Common myeloid progenitor, CD34-positive (primary cell): ENCODE measurements around the gene EPS8L1.
A peak's percentile ranks its signal among the peaks of the same experiment; 100 is the strongest.

Experiments
- CTCF ChIA-PET: fragments of 350-600 bp; sonication (Branson Sonifier 250); formaldehyde crosslinking; loops from one replicate; lab custom pipeline; 2021; ENCODE audit warnings: antibody characterized with exemption; lab: Charles Lee
- POLR2A ChIA-PET: fragments of 350-600 bp; sonication (Branson Sonifier 250); formaldehyde crosslinking; loops from one replicate; lab custom pipeline; 2021; ENCODE audit warnings: antibody characterized with exemption; lab: Charles Lee
- DNase-seq, 3 donors: peaks; one replicate each; pipeline versions ENCODE4 v3.0.0 to v3.0.0-alpha.2; 2013
- H3K27ac ChIP-seq, 2 experiments: 1 replicate in 1 of 2; 2 replicates in 1 of 2; pipeline ENCODE4 v1.7.0; 2013; ENCODE audit warnings: inconsistent platforms in 2 of 2, low read length in 2 of 2, mild to moderate bottlenecking in 2 of 2, low read depth in 1 of 2, moderate library complexity in 1 of 2; ENCODE audit not compliant: severe bottlenecking in 2 of 2, insufficient read depth in 1 of 2, poor library complexity in 1 of 2
- H3K27me3 ChIP-seq, 5 experiments: replicated peaks in 2 of 5; 1 replicate in 3 of 5; 2 replicates in 2 of 5; pipeline versions ENCODE4 v1.6.1 to v1.7.0; 2013; ENCODE audit warnings: low read length in 4 of 5, mild to moderate bottlenecking in 2 of 5, moderate library complexity in 2 of 5, inconsistent platforms in 1 of 5; ENCODE audit not compliant: insufficient read depth in 5 of 5, control insufficient read depth in 4 of 5
- H3K36me3 ChIP-seq, 4 experiments: 1 replicate in 2 of 4; 2 replicates in 2 of 4; pipeline versions ENCODE4 v1.6.1 to v1.7.0; 2013; ENCODE audit warnings: low read length in 3 of 4, control low read depth in 1 of 4, mild to moderate bottlenecking in 1 of 4; ENCODE audit not compliant: control insufficient read depth in 4 of 4, insufficient read depth in 4 of 4
- H3K4me1 ChIP-seq, 4 experiments: 1 replicate in 3 of 4; 2 replicates in 1 of 4; pipeline versions ENCODE4 v1.6.1 to v1.7.1; 2013; ENCODE audit warnings: low read length in 3 of 4, mild to moderate bottlenecking in 3 of 4, control low read depth in 1 of 4, inconsistent platforms in 1 of 4, moderate library complexity in 1 of 4; ENCODE audit not compliant: control insufficient read depth in 4 of 4, insufficient read depth in 4 of 4; ENCODE audit errors: control extremely low read depth in 1 of 4
- H3K4me3 ChIP-seq, 7 experiments: 1 replicate in 4 of 7; 2 replicates in 3 of 7; pipeline versions ENCODE4 v1.5.1 to v1.7.0; 2013; ENCODE audit warnings: mild to moderate bottlenecking in 7 of 7, low read length in 6 of 7, moderate library complexity in 6 of 7, inconsistent platforms in 2 of 7, low read depth in 2 of 7, control low read depth in 1 of 7; ENCODE audit not compliant: insufficient read depth in 4 of 7, control insufficient read depth in 1 of 7; ENCODE audit errors: extremely low read depth in 1 of 7
- H3K9me3 ChIP-seq, 5 experiments: 1 replicate in 4 of 5; 2 replicates in 1 of 5; pipeline versions ENCODE4 v1.6.1 to v1.7.1; 2013; ENCODE audit warnings: low read length in 4 of 5, mild to moderate bottlenecking in 2 of 5, inconsistent platforms in 1 of 5, low read depth in 1 of 5, moderate library complexity in 1 of 5; ENCODE audit not compliant: control insufficient read depth in 4 of 5, insufficient read depth in 2 of 5; ENCODE audit errors: control extremely low read depth in 1 of 5
- WGBS: methylation state at CpG from one replicate; pipeline ENCODE4 v1.1.5; 2013; ENCODE audit not compliant: insufficient coverage; 5-methylcytosine and 5-hydroxymethylcytosine counted together

EPS8L1 gene

GRCh38 chr19:55097864-55098715 lies 22.4 kb downstream of the EPS8L1 start:
- POLR2A ChIA-PET: interaction anchor here (1.8 kb wide), 1 partner anchor 20 kb away, joined by 5 read pairs; the partner anchor contains the start of gene PPP1R12C
- peak in 2 of 3 donors; percentile 26 to 65 for DNase-seq
- Histone ChIP-seq H3K27me3 (no peaks in the 10 kb centered on the region), H3K27ac (no peak overlapping the region), H3K36me3 (peaks cover 10 to 50% (median 29%) of the 10 kb centered on the region in 4 experiments), H3K9me3 (peaks cover 0 to 5% (median 0%) of the 10 kb centered on the region in 5 experiments), H3K4me1 (peaks cover 0 to 17% (median 9%) of the 10 kb centered on the region in 4 experiments), H3K4me3 (no peak overlapping the region)
- CTCF ChIA-PET: interaction anchor here (0.7 to 2.9 kb wide), 6 partner anchors 9 to 221 kb away, joined by 3 to 18 read pairs (median 4); no protein-coding TSS in a partner anchor
- WGBS: 75% methylated on average over 19 of the region's 23 CpGs

- POLR2A ChIA-PET: interaction anchor here (0.6 to 1.8 kb wide), 2 partner anchors 19 to 222 kb away, joined by 3 to 5 read pairs; partner anchors contain the start of gene PPP1R12C
- CTCF ChIA-PET: interaction anchor here (0.7 to 2.9 kb wide), 7 partner anchors 8 to 44 kb away, joined by 3 to 18 read pairs (median 3); no protein-coding TSS in a partner anchor
- H3K9me3 ChIP-seq: peaks cover 0 to 11% (median 0%) of the 10 kb centered on the region in 5 experiments
- WGBS: 98% methylated on average over 21 of the region's 27 CpGs
- peaks cover 0 to 17% (median 9%) of the 10 kb centered on the region in 4 experiments for H3K4me1 ChIP-seq
- no peak overlapping the region for H3K27ac ChIP-seq
- no peak overlapping the region for H3K4me3 ChIP-seq
- no peak for DNase-seq
- H3K36me3 ChIP-seq: peaks cover 10 to 55% (median 35%) of the 10 kb centered on the region in 4 experiments
- no peaks in the 10 kb centered on the region for H3K27me3 ChIP-seq
These were observed 23.3 kb downstream of the EPS8L1 start for GRCh38 chr19:55098716-55099556.

- DNase-seq: no peak
- Histone ChIP-seq H3K4me3 (no peak overlapping the region), H3K4me1 (peaks cover 0 to 17% (median 9%) of the 10 kb centered on the region in 4 experiments), H3K36me3 (peaks cover 8 to 47% (median 29%) of the 10 kb centered on the region in 4 experiments), H3K27ac (no peak overlapping the region), H3K27me3 (no peaks in the 10 kb centered on the region), H3K9me3 (peaks cover 0 to 11% (median 0%) of the 10 kb centered on the region in 5 experiments)
- CTCF ChIA-PET: interaction anchor here (0.8 to 2.9 kb wide), 3 partner anchors 9 to 13 kb away, joined by 3 to 18 read pairs (median 3); no protein-coding TSS in a partner anchor
- WGBS: 96% methylated on average over 24 of the region's 27 CpGs
- POLR2A ChIA-PET: interaction anchor here (0.6 kb wide), 1 partner anchor 223 kb away, joined by 3 read pairs; no protein-coding TSS in a partner anchor
These were observed 24.2 kb downstream of the EPS8L1 start for GRCh38 chr19:55099557-55100506.

GRCh38 chr19:55101261-55101660 lies 25.6 kb downstream of the EPS8L1 start:
- no peak for DNase-seq
- H3K4me1 ChIP-seq: peaks cover 0 to 17% (median 9%) of the 10 kb centered on the region in 4 experiments
- peaks cover 0 to 11% (median 0%) of the 10 kb centered on the region in 5 experiments for H3K9me3 ChIP-seq
- H3K4me3 ChIP-seq: no peak overlapping the region
- H3K36me3 ChIP-seq: peaks cover 8 to 37% (median 25%) of the 10 kb centered on the region in 4 experiments
- H3K27me3 ChIP-seq: no peaks in the 10 kb centered on the region
- POLR2A ChIA-PET: no interaction called here
- no peak overlapping the region for H3K27ac ChIP-seq
- CTCF ChIA-PET: interaction anchor here (1.3 kb wide), 2 partner anchors 10 to 45 kb away, joined by 3 read pairs; no protein-coding TSS in a partner anchor
- WGBS: 97% methylated on average over 7 of the region's 10 CpGs

GRCh38 chr19:55103190-55103589 lies 27.5 kb downstream of the EPS8L1 start:
- Histone ChIP-seq H3K9me3 (peaks cover 0 to 11% (median 0%) of the 10 kb centered on the region in 5 experiments), H3K4me1 (peaks cover 0 to 10% (median 4%) of the 10 kb centered on the region in 4 experiments), H3K27me3 (no peaks in the 10 kb centered on the region), H3K27ac (no peak overlapping the region), H3K4me3 (no peak overlapping the region), H3K36me3 (peaks cover 8 to 37% (median 25%) of the 10 kb centered on the region in 4 experiments)
- WGBS: 100% methylated on average over 7 of the region's 9 CpGs
- POLR2A ChIA-PET: no interaction called here
- DNase-seq: no peak
- CTCF ChIA-PET: interaction anchor here (4.9 kb wide), 1 partner anchor 14 kb away, joined by 25 read pairs; no protein-coding TSS in a partner anchor
